Osteoblast (primary cell): ENCODE measurements around the gene ACOT13. TPM values are rescaled to one million over a fixed set of nuclear protein-coding genes. Genes with fewer than 3 reads are reported as not detected.
A peak's percentile ranks its signal among the peaks of the same experiment; 100 is the strongest.
"Not testable (repeated sequence)": the region's sequence is repeated elsewhere in the genome, so short reads cannot be mapped to it uniquely, and the experiment has no call there.

Experiments
- DNase-seq: peaks from one replicate; pipeline ENCODE4 v3.0.0; 2011; ENCODE audit warnings: low spot score, mixed read lengths; ENCODE audit not compliant: insufficient read length; ENCODE audit errors: missing footprints
- H2AFZ ChIP-seq: 2 replicates; pipeline ENCODE4 v1.6.0; 2011; ENCODE audit warnings: mild to moderate bottlenecking, low read length
- H3K27ac ChIP-seq: 2 replicates; pipeline ENCODE4 v1.5.1; 2011; ENCODE audit warnings: mild to moderate bottlenecking, low read depth, low read length, moderate library complexity
- H3K27me3 ChIP-seq: 2 replicates; pipeline ENCODE4 v1.6.0; 2012; ENCODE audit warnings: mild to moderate bottlenecking, control low read depth, inconsistent platforms, low read length, moderate library complexity; ENCODE audit not compliant: insufficient read depth
- H3K36me3 ChIP-seq: 2 replicates; pipeline ENCODE4 v1.5.1; 2011; ENCODE audit warnings: mild to moderate bottlenecking, low read length, control low read depth, moderate library complexity; ENCODE audit not compliant: insufficient read depth
- H3K4me1 ChIP-seq: 2 replicates; pipeline ENCODE4 v1.5.1; 2011; ENCODE audit warnings: mild to moderate bottlenecking, low read length, control low read depth, moderate library complexity; ENCODE audit not compliant: insufficient read depth
- H3K4me2 ChIP-seq: 2 replicates; pipeline ENCODE4 v1.6.0; 2011; ENCODE audit warnings: mild to moderate bottlenecking, low read length; ENCODE audit not compliant: insufficient read depth
- H3K4me3 ChIP-seq: fragments of 200-600 bp; sonication (generic); 3 replicates; pipeline ENCODE4 v1.5.1; 2012; ENCODE audit warnings: mild to moderate bottlenecking, low read length, inconsistent platforms; ENCODE audit not compliant: insufficient read depth
- H3K79me2 ChIP-seq: 2 replicates; pipeline ENCODE4 v1.6.0; 2012; ENCODE audit warnings: mild to moderate bottlenecking, low read length, control low read depth, inconsistent platforms; ENCODE audit not compliant: insufficient read depth
- H3K9me3 ChIP-seq: 2 replicates; pipeline ENCODE4 v1.5.1; 2011; ENCODE audit warnings: low read depth, low read length, control low read depth
- H4K20me1 ChIP-seq: 2 replicates; pipeline ENCODE4 v1.6.0; 2012; ENCODE audit warnings: mild to moderate bottlenecking, low read length, control low read depth; ENCODE audit not compliant: insufficient read depth
- CTCF ChIP-seq: IDR thresholded peaks from 2 replicates; pipeline ENCODE4 v1.5.1; 2011; ENCODE audit warnings: mild to moderate bottlenecking, low read depth, low read length, moderate library complexity; ENCODE audit errors: extremely low read depth
- total RNA-seq: library from RNA; depleted of rRNA; stranded (reverse); fragments of >200 nt; gene quantifications from 2 replicates; pipeline ENCODE4 v1.2.3, GENCODE V29; 2012

ACOT13 gene
- total RNA-seq, 1 donor: 5.8 TPM

DNA sequence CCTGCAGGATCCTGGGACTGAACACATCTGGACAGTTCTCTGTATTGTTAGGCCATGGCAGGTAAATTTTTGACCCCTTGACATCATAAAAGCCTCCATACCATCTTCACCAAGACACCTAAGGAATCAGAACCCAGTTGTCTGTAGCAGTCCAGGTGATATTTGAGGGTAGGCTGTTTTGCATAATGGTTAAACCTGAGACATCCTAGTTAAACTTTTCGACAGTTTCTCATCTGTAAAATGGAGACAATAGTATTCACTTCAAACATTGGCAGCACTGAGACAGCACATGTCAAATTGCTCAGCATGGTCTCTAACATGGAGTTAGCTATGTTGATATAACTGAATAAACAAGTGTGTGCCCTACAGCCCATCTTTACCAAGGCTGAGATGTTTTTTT lies 27.3 kb downstream of the ACOT13 start:
- Histone ChIP-seq H3K9me3 (no peaks in the 10 kb centered on the region), H3K79me2 (no peaks in the 10 kb centered on the region), H3K4me2 (no peak overlapping the region), H3K4me3 (no peak overlapping the region), H3K27me3 (no peaks in the 10 kb centered on the region), H3K27ac (no peak overlapping the region), H3K36me3 (no peaks in the 10 kb centered on the region), H3K4me1 (peaks cover 12% of the 10 kb centered on the region), H2AFZ (no peak overlapping the region), H4K20me1 (peaks cover 6% of the 10 kb centered on the region)
- no peak for DNase-seq
- no peak for TF ChIP-seq CTCF

DNA sequence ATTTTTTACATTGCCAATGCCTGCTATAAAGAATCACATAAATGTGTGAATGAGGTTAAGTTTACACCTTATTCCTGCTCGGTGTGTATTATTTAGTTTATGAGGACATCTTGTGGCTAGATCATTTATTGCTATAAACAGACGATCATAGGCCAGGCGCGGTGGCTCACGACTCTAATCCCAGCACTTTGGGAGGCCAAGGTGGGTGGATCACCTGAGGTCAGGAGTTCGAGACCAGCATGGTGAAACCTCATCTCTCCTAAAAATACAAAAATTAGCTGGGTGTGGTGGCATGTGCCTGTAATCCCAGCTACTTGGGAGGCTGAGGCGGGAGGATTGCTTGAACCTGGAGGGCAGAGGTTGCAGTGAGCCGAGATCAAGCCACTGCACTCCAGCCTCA lies 28.8 kb downstream of the ACOT13 start:
- not testable (repeated sequence) for H3K4me3 ChIP-seq, H3K36me3 ChIP-seq, H3K27ac ChIP-seq, H3K4me2 ChIP-seq, H3K79me2 ChIP-seq, H2AFZ ChIP-seq, H3K27me3 ChIP-seq, H4K20me1 ChIP-seq, DNase-seq, H3K9me3 ChIP-seq
- peak; percentile 41 for TF ChIP-seq CTCF
- H3K4me1 ChIP-seq: peaks cover 13% of the 10 kb centered on the region

DNA sequence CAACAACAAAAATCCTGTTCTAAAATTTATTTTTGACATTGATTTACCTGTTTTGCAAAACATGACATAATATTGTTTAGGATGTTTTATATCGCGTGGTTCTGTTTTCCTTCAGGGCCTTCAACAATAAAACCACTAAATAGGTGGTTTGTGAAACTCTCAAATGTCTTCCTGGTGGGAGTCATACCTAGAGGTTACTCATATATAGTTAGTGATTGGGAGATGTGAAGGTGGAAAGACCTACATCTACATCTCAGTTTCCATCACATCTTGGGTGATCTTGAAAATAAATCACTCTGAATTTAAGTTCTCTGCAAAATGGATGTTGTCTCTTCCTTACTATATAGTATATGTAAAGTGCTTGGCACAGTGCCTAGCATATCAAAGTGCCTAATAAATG lies 29.2 kb downstream of the ACOT13 start:
- no peak for TF ChIP-seq CTCF
- Histone ChIP-seq H4K20me1 (peaks cover 8% of the 10 kb centered on the region), H3K36me3 (no peaks in the 10 kb centered on the region)

DNA sequence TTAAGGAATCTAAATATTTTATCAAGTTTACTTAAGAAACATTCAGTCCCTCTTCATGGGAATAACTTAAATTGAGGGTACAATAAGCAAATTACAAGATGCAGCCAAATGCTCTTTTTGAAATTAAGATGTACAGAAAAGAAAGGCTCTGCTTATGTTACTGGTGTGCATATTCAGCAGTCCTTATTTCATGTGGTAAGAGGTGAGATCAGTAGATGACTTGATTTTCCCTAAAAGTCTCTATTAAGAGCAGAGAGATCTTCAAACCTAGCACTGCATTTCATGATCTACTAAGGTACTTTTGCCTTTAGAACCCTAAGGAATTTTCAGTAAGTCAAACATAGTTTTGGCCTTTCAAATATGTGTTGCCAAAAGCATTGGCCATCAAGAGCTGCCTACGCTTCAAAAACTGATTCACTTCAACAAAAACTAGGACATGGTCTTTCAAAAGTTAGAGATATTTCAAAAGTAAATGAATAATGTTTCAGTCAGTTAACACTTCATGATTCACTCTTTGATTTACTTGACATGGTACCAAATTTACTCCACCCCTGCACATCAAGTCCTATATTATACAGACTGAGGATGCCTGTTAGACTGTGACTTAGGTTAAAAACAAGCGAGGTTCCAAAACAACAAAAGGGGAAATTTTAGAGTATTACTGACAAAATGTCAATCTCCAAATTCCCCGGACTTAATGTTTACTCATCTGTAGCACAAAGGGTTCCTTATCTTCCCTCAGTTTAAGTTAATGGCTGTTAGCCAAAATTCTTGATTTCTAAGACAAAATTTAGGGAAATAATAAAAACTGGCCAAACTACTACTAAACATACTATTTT lies 32.9 kb downstream of the ACOT13 start:
- Histone ChIP-seq H3K36me3 (peaks cover 25% of the 10 kb centered on the region), H3K9me3 (no peaks in the 10 kb centered on the region), H3K79me2 (no peaks in the 10 kb centered on the region), H3K27me3 (no peaks in the 10 kb centered on the region), H3K4me1 (peaks cover 12% of the 10 kb centered on the region), H3K27ac (no peak overlapping the region), H2AFZ (no peak overlapping the region), H4K20me1 (peaks cover 5% of the 10 kb centered on the region), H3K4me2 (peak overlapping the region; percentile 41), H3K4me3 (no peak overlapping the region)
- TF ChIP-seq CTCF: no peak
- peak; percentile 76 for DNase-seq

More for the DNA sequence above, 29.2 kb downstream of the ACOT13 start:
- Histone ChIP-seq H2AFZ (no peak overlapping the region), H3K4me2 (no peak overlapping the region), H3K79me2 (no peaks in the 10 kb centered on the region), H3K4me1 (peaks cover 12% of the 10 kb centered on the region), H3K4me3 (no peak overlapping the region), H3K9me3 (no peaks in the 10 kb centered on the region), H3K27ac (no peak overlapping the region), H3K27me3 (no peaks in the 10 kb centered on the region)
- no peak for DNase-seq
